ENCODE data around the gene CLSTN2.
A peak's percentile ranks its signal among the peaks of the same experiment; 100 is the strongest.
"Not testable (repeated sequence)": the region's sequence is repeated elsewhere in the genome, so short reads cannot be mapped to it uniquely, and the experiment has no call there.

CLSTN2 gene

DNA sequence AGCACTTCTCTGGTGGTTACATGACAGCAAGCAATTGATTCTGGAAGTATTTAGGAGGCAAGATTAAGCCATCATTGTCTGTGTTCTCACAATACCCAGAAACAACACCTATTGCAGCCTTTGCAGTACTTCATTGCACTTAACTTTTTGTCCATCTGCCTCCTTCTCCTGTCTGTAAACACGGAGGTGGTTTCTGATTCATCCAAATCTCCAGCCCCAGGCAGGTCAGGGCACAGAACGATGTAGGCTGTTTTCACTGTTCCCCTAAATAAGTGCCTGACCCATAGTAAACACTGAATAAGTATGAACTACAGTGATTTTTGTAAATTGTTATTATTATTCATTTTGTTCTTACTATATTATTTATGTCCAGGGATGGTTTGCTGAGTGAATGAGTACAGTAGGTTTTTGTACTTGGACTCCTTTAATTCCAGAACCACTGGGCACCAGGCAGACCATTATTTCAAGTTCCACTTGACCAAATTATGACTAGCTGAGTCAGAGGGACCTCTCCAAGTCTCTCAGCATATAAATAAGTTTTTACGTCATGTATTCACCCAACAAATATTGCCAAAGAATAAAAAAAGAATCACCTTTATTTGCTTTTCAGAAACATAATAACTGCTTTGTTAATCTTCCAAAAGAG, 459.6 kb downstream of the CLSTN2 start:
- intact Hi-C loops (cut with DNase I) = no loop called here
- no peak for DNase-seq

DNA sequence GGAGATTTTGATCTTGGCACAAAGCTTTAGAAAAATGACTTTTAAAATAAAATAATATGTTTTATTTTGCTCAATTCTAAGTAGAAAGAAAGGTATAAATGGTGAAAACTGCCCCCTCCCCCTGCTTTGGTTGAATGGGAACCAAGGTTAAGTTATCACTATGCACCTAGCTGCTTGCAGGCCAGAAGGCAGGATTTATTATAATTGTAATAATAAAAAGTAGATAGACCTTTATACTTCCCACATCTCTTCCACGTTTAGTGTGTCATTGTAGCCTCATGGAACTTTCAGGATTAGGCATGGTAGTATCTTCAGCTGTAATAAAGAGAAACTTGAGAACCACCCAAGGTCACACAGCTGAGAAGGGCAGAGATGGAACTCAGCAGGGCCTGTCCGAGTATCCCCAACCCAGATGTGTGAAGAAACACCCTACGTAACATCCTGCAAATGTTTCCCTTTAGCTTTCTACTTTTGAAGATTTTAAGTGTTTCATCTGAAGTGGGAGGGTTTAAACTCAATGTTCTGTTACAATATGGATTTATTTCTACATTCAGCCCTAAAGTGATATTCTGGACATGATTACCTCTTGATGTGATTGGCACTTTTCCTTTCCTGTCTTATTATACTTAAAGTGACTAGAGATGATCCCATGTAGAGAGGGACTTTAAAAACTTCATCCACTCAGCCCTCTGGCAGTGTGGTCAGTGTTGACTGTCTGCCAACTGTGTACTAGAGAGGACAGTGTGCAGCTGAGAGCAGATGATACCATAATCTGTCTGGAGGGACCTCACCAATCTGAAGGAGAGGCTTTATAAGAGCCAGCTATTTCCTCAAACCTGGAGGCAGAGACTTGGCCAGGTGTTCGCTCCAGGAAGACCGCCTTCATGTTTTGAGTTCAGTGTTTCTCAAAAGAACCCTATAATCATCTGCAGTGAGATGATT, 460.4 kb downstream of the CLSTN2 start:
- DNase-seq = no peak
- intact Hi-C loops (cut with DNase I) = no loop called here

DNA sequence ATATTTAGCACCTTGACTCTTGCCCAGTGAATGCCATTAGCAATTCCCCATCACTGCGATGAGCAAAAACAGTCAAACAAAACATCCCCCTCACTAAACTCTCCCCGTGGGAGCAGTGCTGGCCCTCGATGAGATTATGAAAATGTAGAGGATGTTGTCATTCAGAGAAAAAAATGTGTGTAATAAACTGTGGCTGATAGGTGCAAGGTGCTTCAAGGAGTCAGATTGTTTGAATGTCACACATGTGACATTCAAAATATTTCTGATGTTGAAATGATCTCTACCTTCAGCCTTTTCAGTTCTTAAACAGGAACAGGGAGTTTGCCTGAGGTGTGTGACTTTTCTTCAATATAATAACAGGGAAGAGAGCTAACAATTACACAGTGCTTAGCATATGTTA, 461.1 kb downstream of the CLSTN2 start:
- no peak for DNase-seq
- intact Hi-C loops (cut with DNase I) = no loop called here

DNA sequence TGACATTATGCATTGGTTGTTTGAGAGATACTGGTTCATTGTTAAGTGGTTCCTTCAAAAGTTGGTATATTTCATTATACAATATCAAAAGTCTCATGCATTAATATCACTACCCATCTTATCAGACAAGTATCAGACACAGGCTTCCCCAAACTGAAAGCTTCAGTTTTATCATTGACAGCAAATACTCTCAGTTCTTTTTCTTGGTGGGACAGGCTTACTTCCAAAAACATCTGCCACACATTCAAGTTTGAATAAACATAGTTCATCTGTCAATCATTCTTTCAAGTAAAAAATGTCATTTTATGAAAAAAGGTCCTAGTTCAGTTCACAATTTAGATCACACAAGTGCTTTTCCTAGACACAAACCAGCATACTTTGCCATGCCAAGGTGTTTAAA, 462.9 kb downstream of the CLSTN2 start:
- DNase-seq = no peak
- intact Hi-C loops (cut with DNase I) = no loop called here

DNA sequence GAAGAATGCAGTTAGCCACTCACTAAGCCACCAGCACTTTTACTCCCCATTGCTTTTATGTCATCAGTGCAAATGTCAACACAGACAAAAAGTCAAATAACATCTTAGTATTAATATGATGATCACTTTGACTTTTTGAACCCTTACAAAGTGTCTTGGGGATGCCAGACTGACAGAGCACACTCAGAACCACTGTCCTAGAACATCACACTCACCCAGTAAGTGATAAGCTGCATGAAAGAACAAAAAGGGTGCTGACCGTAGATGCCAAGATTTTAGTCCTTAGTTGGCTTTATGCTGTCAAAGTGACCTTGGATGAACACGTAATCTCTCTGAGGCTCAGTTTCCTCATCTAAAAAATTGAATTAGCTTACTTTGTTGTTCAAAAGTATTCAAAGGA, 463.4 kb downstream of the CLSTN2 start:
- intact Hi-C loops (cut with DNase I) = no loop called here
- no peak for DNase-seq

DNA sequence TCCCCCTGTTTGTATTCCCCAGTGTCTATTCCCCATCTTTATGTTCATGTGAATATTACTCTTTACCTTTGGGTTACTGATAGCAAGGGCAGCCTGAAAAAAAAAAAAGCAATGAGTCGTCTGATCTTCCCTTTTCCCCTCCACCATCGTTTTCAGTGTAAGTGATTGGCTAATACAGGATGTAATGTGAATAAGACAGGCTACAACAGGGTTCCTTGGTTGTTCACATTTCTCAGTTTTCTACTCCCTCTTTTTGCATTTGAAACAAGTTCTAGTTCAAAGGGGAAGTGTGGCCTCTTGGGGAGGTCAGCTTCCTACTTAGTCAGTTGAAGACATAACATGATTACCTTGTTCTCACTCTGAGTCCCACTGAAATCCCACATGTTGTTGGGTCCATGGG, 464.9 kb downstream of the CLSTN2 start:
- intact Hi-C loops (cut with DNase I) = no loop called here
- no peak for DNase-seq

DNA sequence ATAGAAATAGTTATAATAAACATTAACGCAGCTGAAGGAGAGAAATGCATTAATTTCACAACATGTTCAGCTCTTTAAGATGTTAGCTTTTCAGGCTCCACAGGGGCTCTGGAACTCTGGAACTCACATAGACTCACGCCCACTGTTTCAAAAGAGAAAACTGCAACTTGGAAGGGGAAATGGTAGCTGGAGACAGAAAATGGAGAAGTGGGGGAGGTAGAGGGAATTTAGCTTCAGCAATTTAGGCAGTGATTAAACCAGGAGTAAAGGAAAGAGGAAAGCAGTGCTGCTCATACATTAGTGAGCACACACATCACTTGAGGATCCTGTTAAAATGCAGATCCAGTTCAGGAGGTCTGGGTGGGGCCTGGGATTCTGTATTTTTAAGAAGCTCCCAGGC, 468.1 kb downstream of the CLSTN2 start:
- intact Hi-C loops (cut with DNase I) = no loop called here

DNA sequence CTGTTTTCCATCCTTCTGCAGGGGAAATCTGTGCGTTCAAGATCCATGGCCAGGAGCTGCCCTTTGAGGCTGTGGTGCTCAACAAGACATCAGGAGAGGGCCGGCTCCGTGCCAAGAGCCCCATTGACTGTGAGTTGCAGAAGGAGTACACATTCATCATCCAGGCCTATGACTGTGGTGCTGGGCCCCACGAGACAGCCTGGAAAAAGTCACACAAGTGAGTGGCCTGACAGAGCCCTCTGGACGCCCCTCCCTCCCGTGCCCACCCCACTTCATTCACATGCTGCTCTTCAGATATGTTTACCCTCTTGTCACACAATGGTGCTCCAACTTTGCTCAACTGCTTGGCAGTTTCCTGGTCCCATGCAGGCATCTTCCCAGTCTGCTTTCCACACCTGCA, 468.6 kb downstream of the CLSTN2 start:
- DNase-seq = peak in 1 of 10 donors; percentile 77

More for the DNA sequence above, 468.1 kb downstream of the CLSTN2 start:
- DNase-seq = no peak

DNA sequence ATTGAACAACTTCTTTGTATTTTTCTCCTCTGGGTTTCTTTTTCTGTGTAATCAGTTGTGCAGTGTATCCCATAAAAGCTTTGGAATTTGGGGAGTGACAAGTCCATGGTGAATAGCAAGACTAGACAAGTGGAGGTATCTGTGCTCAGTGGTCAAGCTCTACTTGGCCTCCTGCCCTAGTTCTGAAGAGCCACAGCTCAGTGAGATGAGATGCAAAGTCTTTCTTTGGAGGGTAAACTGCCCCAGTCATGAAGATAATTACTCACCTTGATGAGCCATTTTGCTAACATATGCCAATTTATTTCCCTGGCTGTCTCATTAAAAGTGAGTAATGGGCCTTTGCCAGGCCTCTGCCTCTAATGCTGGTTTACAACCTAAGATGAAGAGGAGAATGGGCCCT, 471.7 kb downstream of the CLSTN2 start:
- intact Hi-C loops (cut with DNase I) = no loop called here
- DNase-seq = no peak

More for the DNA sequence above, 468.6 kb downstream of the CLSTN2 start:
- intact Hi-C loops (cut with DNase I) = no loop called here

DNA sequence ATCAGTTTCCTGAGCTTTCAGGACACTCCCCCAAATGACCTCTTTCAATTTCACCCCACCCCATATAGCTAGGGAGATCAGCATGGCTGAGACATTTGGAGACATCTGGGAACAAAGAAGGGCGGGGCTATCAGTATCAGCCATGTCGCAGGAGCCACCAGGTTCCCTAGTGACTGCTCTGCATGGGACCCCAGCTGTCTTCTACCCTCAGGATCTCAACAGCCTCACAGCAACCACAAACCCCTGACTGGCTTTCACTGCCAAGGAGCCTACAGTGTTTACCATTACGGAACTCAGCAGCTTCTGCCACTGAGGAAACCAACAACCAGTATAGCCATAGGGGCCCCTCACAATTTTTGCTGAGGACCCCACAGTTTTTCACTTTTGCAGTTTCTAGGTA, 473.3 kb downstream of the CLSTN2 start:
- intact Hi-C loops (cut with DNase I) = no loop called here

DNA sequence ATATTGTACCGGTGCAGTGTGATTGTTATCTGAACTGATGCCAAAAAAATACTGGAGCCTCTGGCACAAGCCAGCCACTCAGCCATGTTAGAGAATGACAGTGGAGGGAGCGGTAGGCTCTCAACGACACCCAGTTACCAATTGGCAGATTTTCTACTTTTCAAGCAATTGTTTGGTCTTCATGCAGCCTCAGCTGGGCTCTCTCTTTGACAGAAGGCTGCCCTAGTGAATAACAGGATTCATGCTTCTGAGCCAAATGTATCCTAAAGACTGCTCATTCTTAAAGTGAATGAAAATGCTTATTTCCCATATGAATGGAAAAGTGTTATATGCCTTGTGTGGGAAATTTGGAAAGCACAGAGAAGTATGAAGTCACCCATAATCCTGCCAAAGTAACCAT, 481.7 kb downstream of the CLSTN2 start:
- DNase-seq = no peak
- intact Hi-C loops (cut with DNase I) = no loop called here

More for the DNA sequence above, 473.3 kb downstream of the CLSTN2 start:
- no peak for DNase-seq

DNA sequence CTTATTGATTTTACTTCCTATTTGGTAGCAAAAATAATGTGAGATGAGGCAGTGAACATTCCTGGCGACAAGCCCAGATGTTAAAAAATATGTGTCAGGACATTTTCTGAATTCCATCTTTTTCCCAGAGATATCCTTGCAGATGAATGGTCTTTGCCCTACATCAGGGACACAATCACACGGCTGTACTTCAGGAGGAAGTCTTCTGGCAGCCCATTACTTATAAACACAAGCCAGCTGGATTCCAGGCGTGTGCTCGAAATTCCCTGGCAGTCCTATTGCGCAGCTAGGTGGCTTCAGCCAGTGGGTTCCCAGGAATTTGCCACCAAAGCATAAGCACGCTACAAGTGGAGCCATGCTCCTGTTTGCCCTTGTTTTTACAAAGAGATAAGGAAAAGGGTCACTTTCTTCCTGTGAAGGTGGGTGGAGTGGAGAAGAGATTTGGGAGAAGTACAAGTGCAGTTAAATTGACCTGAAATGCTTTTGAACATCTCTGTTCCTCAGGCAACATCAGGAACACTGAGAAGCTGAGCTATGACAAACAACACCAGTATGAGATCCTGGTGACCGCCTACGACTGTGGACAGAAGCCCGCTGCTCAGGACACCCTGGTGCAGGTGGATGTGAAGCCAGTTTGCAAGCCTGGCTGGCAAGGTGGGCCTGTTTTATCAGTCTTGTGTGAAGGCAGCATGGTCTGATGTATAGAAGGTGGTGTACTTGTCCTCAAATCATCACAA, 485.8 kb downstream of the CLSTN2 start:
- intact Hi-C loops (cut with DNase I) = no loop called here
- DNase-seq = no peak

DNA sequence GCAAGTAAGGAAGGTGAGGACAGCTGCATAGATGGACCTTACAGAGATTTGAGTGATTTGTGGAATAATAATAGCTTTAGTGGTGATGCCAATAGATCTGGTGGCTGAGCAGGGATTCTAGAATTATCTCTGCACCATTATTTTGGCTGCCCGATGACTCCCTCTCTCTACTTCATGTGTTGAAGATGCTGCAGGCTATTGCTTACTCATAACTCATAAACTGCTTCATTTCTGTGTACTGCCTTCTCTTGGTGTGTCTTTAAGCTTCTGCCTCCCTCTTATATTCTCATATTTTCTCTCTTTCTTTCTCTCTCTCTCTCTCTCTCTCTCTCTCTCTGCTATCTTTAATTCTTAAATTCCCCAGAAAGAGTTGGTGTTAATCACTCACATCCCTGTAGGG, 486.9 kb downstream of the CLSTN2 start:
- intact Hi-C loops (cut with DNase I) = no loop called here
- DNase-seq = no peak

DNA sequence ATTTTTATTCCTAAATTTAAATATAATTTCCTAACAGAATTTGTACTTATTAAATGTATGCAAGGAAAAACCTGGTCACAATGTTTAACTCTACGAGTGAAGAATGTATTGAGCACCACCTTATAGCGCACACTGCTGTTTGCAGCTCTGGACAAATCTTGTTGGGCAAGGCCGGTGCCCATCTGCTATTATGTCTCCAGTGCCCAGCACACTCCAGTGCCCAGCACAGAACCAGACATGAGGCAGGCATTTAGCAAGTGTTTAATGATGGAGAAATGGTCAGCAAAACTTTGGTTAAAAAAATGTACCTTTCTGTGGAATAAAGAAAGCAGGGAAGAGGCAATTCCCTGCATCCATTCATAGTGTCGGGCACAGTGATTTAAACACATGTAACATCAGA, 488.2 kb downstream of the CLSTN2 start:
- no peak for DNase-seq
- intact Hi-C loops (cut with DNase I) = no loop called here

DNA sequence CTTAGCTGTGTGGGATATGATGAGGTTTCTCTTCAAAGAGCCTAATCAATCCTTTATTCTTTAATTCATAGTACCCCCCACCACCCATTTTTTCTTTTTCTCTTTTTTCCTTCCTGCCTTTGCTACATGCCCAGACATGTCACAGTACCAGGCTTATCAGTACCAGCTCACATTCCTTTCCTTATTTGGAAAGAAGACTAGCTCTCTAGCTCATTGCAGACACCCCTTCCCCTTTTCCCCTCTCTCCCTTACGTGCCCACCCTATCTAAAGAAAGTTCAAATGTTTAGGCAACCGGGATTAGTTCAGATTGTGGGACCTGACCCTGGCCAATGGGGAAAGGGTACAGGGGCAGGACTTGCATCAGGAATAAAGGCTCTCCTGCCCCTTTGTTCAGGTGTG, 488.6 kb downstream of the CLSTN2 start:
- DNase-seq; intact Hi-C loops (cut with DNase I): not testable (repeated sequence)

DNA sequence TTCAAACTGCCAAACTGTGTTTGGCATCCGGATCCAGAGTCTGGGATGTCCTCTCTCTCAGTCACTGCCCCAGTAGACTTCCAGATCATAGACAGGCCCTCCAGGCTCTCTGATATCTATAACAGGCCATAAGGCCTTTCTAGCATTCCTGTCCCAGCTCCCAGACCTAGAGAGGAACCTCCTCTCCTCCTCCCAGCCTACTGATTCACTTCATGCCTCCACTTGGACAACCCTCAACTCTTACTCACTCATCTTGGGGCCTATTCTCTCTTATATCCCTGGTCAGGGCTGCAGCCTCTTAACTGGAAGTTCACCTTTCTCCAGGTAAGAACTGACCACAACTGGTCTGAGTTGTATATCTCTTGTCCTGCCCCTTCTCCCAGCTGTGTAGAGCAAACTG, 489.2 kb downstream of the CLSTN2 start:
- intact Hi-C loops (cut with DNase I) = no loop called here
- DNase-seq = no peak

DNA sequence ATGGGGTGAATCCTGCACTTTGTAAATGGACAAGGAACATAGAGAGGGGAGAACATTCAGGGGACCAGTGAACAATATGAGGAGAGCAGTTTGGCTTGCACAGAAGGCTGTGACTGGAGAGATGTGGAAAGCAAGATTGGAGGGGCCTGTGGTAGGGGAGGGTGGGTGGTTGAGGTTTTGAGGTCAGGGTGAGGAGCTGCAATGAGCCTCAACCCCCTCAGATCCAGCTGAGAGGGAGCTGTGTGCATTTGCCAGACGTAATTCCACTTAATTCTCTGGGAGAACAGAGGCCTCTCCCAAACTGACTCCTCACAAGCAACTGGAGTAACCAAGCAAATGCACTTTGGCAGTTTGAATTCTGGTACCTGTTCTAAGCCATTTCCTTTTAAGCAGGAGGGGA, 489.7 kb downstream of the CLSTN2 start:
- intact Hi-C loops (cut with DNase I) = no loop called here
- no peak for DNase-seq

DNA sequence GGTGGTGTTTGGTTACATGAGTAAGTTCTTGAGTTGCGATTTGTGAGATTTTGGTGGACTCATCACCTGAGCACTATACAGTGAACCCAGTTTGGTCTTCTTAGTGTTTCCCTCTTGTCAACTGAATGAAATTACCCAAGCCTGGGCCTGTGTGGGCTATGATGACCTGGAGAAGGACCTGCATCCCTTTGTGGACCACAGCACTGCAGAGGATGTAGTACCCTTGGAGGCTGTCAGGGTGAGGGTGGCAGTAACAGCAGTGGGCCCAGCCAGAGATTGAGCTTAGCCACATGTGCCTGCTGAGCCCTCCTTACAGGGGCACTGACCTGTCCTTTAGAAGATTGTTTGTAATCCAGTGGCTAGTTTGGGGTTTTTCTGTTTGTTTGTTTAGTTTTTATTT, 492.8 kb downstream of the CLSTN2 start:
- intact Hi-C loops (cut with DNase I) = no loop called here
- DNase-seq = no peak

DNA sequence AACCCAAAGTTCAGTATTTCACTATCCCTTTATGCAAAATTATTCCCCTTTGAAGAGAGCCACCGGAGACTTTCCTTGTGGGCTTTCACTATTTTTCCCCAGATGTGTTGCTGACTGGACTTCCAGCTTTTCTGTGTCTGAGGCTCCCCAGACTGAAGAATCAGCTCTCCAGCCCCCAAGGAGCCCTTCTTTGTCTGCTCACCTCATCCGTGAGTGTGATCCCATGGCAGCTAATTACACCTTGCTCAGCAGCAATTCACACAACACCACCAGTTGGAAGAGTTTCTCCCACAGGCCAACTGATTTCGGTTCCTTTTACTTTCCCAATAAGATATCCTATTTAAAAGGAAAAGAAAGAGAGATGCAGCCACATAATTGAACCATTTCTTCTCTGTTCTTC, 493.4 kb downstream of the CLSTN2 start:
- intact Hi-C loops (cut with DNase I) = no loop called here
- no peak for DNase-seq

DNA sequence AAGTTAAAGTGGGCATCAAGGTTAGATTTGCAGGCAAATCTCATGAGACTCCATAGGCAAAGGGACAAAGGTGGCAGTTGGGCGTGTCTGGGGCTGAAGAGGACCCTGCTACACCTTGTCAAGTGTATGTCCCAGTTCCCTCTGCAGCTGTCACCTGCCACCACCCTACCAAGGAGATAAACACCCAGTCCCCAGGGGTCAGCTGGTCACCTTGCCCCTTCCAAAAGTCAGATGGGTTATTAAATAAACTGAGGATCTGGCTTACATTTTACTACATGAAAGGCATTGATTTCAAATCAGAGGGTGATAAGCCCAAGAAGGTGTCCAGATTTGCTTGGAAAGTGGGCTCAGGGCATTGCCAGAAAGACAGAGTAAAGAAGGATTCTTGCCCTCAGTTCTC, 494.8 kb downstream of the CLSTN2 start:
- intact Hi-C loops (cut with DNase I) = no loop called here
- DNase-seq = no peak

DNA sequence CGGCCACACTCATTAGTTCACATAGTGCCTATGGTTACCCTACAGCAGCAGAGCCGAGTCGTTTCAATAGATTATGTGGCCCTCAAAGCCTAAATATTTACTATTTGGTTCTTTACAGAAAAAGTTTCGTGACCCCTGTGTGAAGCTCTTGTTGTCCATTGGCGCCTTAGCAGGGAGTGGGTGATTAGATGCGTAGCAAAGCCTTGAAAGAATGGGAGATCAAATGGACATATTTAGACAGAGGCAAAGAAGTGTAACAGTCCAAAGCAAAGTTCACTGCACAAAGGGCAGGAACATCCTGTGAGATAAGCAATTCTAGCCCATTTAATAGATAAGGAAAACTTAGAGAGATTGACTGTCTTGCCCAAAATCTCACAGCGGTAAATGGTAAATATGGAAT, 495.5 kb downstream of the CLSTN2 start:
- intact Hi-C loops (cut with DNase I) = no loop called here
- no peak for DNase-seq

Measured in posterior cingulate gyrus (tissue), 11 donors.